Endothelial cell of umbilical vein (primary cell): ENCODE measurements around the gene APMAP. TPM values are rescaled to one million over a fixed set of nuclear protein-coding genes. Genes with fewer than 3 reads are reported as not detected.

ENCODE experiments used
- BruUV-seq: library from RNA; stranded (reverse); fragments of 400-500 nt; replicated peaks from 2 replicates; lab custom pipeline; 2021; lab: Mats Ljungman, UMichigan
- CTCF ChIA-PET: fragments of 300-600, 350-600 bp; sonication (Branson Sonifier 250); formaldehyde crosslinking; loops from one replicate; lab custom pipeline; 2021; ENCODE audit warnings: antibody characterized with exemption, inconsistent platforms; lab: Charles Lee
- POLR2A ChIA-PET: fragments of 300-600, 350-600 bp; sonication (Branson Sonifier 250); formaldehyde crosslinking; loops from one replicate; lab custom pipeline; 2021; ENCODE audit warnings: antibody characterized with exemption, inconsistent platforms; lab: Charles Lee
- DNase-seq: peaks from one replicate; pipeline ENCODE4 v3.0.0-alpha.2; 2011; ENCODE audit warnings: low read depth, low spot score
- FAIRE-seq: peaks from 2 replicates; lab custom pipeline; 2011; peaks lifted over from hg19 to GRCh38; lab: Jason Lieb, UNC
- H2AFZ ChIP-seq: 2 replicates; pipeline ENCODE4 v1.6.0; 2012; ENCODE audit warnings: low read depth, low read length, control low read depth, inconsistent platforms
- H3K27ac ChIP-seq: 2 replicates; pipeline ENCODE4 v1.5.1; 2011; ENCODE audit warnings: low read depth, mild to moderate bottlenecking, control low read depth, low read length, moderate library complexity; ENCODE audit not compliant: insufficient read depth
- H3K27me3 ChIP-seq, 2 experiments: 2 replicates each; pipeline versions ENCODE4 v1.6.0 to v1.6.1; 2011; ENCODE audit warnings: low read length in 2 of 2, mixed read lengths in 1 of 2; ENCODE audit not compliant: control insufficient read depth in 2 of 2, insufficient read depth in 2 of 2
- H3K36me3 ChIP-seq, 2 experiments: 2 replicates in 1 of 2; 3 replicates in 1 of 2; pipeline ENCODE4 v1.5.1; 2011; ENCODE audit warnings: low read length in 2 of 2, mild to moderate bottlenecking in 1 of 2, moderate library complexity in 1 of 2; ENCODE audit not compliant: control insufficient read depth in 2 of 2, insufficient read depth in 2 of 2; ENCODE audit errors: extremely low read depth in 1 of 2
- H3K4me1 ChIP-seq: 3 replicates; pipeline ENCODE4 v1.5.1; 2011; ENCODE audit warnings: mild to moderate bottlenecking, low read length; ENCODE audit not compliant: control insufficient read depth, insufficient read depth; ENCODE audit errors: extremely low read depth
- H3K4me2 ChIP-seq: 2 replicates; pipeline ENCODE4 v1.6.1; 2011; ENCODE audit warnings: low read length, control low read depth, mixed read lengths; ENCODE audit not compliant: insufficient read depth
- H3K4me3 ChIP-seq, 3 experiments: fragments of 200-600 bp in 1 of 3; sonication (generic), shearing (Covaris generic) in 1 of 3; replicated peaks in 1 of 3; 2 replicates each; pipeline ENCODE4 v1.5.1; 2011 to 2016; ENCODE audit warnings: control low read depth in 3 of 3, low read length in 3 of 3, mild to moderate bottlenecking in 2 of 3, inconsistent platforms in 1 of 3, low read depth in 1 of 3, moderate library complexity in 1 of 3; ENCODE audit not compliant: insufficient read depth in 1 of 3
- H3K79me2 ChIP-seq: 2 replicates; pipeline ENCODE4 v1.6.0; 2012; ENCODE audit warnings: low read length, inconsistent platforms; ENCODE audit not compliant: control insufficient read depth, insufficient read depth
- H3K9ac ChIP-seq: replicated peaks from 2 replicates; pipeline ENCODE3; 2011; ENCODE audit warnings: low read length, control low read depth; ENCODE audit not compliant: insufficient read depth; ENCODE audit errors: extremely low read depth
- H3K9me1 ChIP-seq: replicated peaks from 3 replicates; pipeline ENCODE4 v1.6.0; 2011; ENCODE audit warnings: mild to moderate bottlenecking, low read length; ENCODE audit not compliant: control insufficient read depth, insufficient read depth; ENCODE audit errors: extremely low read depth
- H3K9me3 ChIP-seq: replicated peaks from 2 replicates; pipeline ENCODE4 v1.5.1; 2012; ENCODE audit warnings: low read length, inconsistent platforms; ENCODE audit not compliant: control insufficient read depth, insufficient read depth
- H4K20me1 ChIP-seq: replicated peaks from 2 replicates; pipeline ENCODE3; 2011; ENCODE audit warnings: mild to moderate bottlenecking, low read length; ENCODE audit not compliant: control insufficient read depth, insufficient read depth; ENCODE audit errors: extremely low read depth
- EZH2 ChIP-seq: IDR thresholded peaks from 2 replicates; pipeline ENCODE4 v1.6.1; 2012; ENCODE audit warnings: borderline replicate concordance, low read depth, mild to moderate bottlenecking, moderate library complexity, low read length, inconsistent platforms; ENCODE audit not compliant: severe bottlenecking
- FOS ChIP-seq: IDR thresholded peaks from 2 replicates; pipeline ENCODE4 v1.6.1; 2011; ENCODE audit warnings: mild to moderate bottlenecking, low read length, moderate library complexity, borderline replicate concordance; ENCODE audit not compliant: insufficient read depth
- GATA2 ChIP-seq: IDR thresholded peaks from 2 replicates; pipeline ENCODE4 v1.7.0; 2011; ENCODE audit warnings: low read depth, mild to moderate bottlenecking, moderate library complexity, mixed read lengths, low read length; ENCODE audit not compliant: insufficient read length, insufficient read depth
- JUN ChIP-seq: IDR thresholded peaks from 2 replicates; pipeline ENCODE4 v1.6.1; 2011; ENCODE audit warnings: borderline replicate concordance, low read depth; ENCODE audit not compliant: insufficient read length, insufficient read depth
- MYC ChIP-seq: IDR thresholded peaks from one replicate; pipeline ENCODE4 v1.6.1; 2011; ENCODE audit warnings: mild to moderate bottlenecking, low read depth, low read length
- POLR2A ChIP-seq: IDR thresholded peaks from 2 replicates; pipeline ENCODE4 v1.6.1; 2012; ENCODE audit warnings: low read depth, mild to moderate bottlenecking, control low read depth, low read length
- POLR2AphosphoS5 ChIP-seq: IDR thresholded peaks from 2 replicates; pipeline ENCODE4 v1.6.1; 2012; ENCODE audit warnings: low read depth, mild to moderate bottlenecking, control low read depth, low read length, moderate library complexity; ENCODE audit not compliant: insufficient read depth
- dilution Hi-C: fragments of 300-500 bp; cut with MboI; formaldehyde crosslinking; loops from one replicate; pipeline ENCODE4 v1.15.0; 2019; ENCODE audit warnings: low sequenced_read_pairs; ENCODE audit not compliant: extremely low pct_ligation_motif_present
- intact Hi-C: fragments of 100-400 bp; cut with micrococcal nuclease; formaldehyde crosslinking; loops from one replicate; pipeline ENCODE4 v1.10.0; 2022
- polyA plus RNA-seq, 4 experiments: library from polyadenylated mRNA; depleted of rRNA in 3 of 4; stranded (reverse) in 3 of 4; unstranded in 1 of 4; fragments of >200 nt; gene quantifications; 2 replicates each; pipeline versions ENCODE4 v1.2.1 to v1.2.3, GENCODE V29; 2011 to 2012; ENCODE audit warnings: missing spikeins in 1 of 4
- total RNA-seq: library from RNA; stranded (reverse); gene quantifications from 2 replicates; pipeline ENCODE4 v1.2.3, GENCODE V29; 2021
- TF ChIP-seq, protein P1 (sequence below), 2 donors: IDR thresholded peaks; 1 replicate in 1 of 2; 2 replicates in 1 of 2; pipeline ENCODE4 v1.5.1; 2011; ENCODE audit warnings: low read length in 2 of 2, mild to moderate bottlenecking in 2 of 2, moderate library complexity in 2 of 2, control low read depth in 1 of 2, inconsistent platforms in 1 of 2, low read depth in 1 of 2; ENCODE audit not compliant: insufficient read depth in 1 of 2; ENCODE audit errors: extremely low read depth in 1 of 2
- TF ChIP-seq, protein P2 (sequence below): IDR thresholded peaks from 2 replicates; pipeline ENCODE4 v1.6.1; 2011; ENCODE audit not compliant: insufficient read depth, insufficient read length

The APMAP gene
- total and polyA plus RNA-seq, 2 donors (not counting 3 experiments of a cell fraction or from before 2014, with no cell fraction given), result 80.7 to 110 TPM

DNA sequence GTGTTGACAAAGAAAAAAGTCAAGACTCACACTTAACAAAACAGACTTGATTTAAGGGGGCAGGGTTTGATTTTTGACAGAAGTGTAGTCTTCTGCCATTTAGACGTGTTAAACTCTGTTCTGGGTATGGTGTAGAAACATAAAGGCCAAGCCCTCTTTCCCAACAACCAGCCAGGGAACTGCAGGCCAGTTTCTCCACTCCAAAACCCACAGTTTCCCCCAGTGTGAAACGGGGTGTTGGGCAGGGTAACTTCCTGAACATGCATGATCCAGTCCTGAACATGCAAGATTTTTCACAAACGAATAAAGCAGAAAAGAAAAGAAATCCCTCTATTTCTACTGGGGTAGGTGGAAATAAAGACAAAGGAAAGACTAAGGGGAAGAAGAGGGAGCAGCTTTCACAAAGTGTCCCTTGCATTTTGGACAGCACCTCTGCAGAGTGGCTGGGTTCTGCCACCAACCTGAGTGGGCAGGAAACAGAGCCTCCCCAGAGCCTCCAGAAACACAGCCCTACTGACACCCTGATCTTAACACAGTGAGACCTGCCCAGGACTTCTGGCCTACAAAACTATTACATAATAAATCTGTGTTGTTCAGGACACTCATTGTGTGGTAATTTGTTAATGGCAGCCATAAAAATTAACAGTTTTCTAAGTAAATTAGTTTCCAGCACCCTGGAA lies 7.5 kb downstream of the APMAP start:
- no peak for DNase-seq
- H3K9me1 ChIP-seq, result no peaks in the 10 kb centered on the region
- dilution Hi-C loops, result no loop called here
- no peaks in the 10 kb centered on the region for H3K4me1 ChIP-seq
- H3K9ac ChIP-seq, result no peak overlapping the region
- H4K20me1 ChIP-seq, result no peaks in the 10 kb centered on the region
- no peak for FAIRE-seq
- intact Hi-C loops, result no loop called here
- no peak overlapping the region for H3K27ac ChIP-seq
- peaks cover 2 to 5% of the 10 kb centered on the region in 2 experiments for H3K36me3 ChIP-seq
- H3K79me2 ChIP-seq, result peaks cover 31% of the 10 kb centered on the region
- no peaks in the 10 kb centered on the region for H3K27me3 ChIP-seq
- ChIA-PET POLR2A (no interaction called here), CTCF (no interaction called here)
- TF ChIP-seq FOS (no peak), JUN (no peak), POLR2A (no peak), POLR2AphosphoS5 (no peak), GATA2 (no peak), EZH2 (no peak), MYC (no peak)
- TF ChIP-seq, protein P1, sequence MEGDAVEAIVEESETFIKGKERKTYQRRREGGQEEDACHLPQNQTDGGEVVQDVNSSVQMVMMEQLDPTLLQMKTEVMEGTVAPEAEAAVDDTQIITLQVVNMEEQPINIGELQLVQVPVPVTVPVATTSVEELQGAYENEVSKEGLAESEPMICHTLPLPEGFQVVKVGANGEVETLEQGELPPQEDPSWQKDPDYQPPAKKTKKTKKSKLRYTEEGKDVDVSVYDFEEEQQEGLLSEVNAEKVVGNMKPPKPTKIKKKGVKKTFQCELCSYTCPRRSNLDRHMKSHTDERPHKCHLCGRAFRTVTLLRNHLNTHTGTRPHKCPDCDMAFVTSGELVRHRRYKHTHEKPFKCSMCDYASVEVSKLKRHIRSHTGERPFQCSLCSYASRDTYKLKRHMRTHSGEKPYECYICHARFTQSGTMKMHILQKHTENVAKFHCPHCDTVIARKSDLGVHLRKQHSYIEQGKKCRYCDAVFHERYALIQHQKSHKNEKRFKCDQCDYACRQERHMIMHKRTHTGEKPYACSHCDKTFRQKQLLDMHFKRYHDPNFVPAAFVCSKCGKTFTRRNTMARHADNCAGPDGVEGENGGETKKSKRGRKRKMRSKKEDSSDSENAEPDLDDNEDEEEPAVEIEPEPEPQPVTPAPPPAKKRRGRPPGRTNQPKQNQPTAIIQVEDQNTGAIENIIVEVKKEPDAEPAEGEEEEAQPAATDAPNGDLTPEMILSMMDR (IDR thresholded peaks at IDR 0.05; ENCODE audit: extremely low read depth in 1 of 2, insufficient read depth in 1 of 2, low read depth in 1 of 2, low read length in 2 of 2), result no peak
- TF ChIP-seq, protein P2, sequence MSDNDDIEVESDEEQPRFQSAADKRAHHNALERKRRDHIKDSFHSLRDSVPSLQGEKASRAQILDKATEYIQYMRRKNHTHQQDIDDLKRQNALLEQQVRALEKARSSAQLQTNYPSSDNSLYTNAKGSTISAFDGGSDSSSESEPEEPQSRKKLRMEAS, result no peak
- H2AFZ ChIP-seq, result no peak overlapping the region
- no peak overlapping the region for H3K4me3 ChIP-seq
- BruUV-seq, result no TSS peak
- H3K4me2 ChIP-seq, result no peak overlapping the region
- H3K9me3 ChIP-seq, result no peaks in the 10 kb centered on the region
